ENCODE data around the gene RAB33B. TPM values are rescaled to one million over a fixed set of nuclear protein-coding genes. Genes with fewer than 3 reads are reported as not detected.

RAB33B gene
- polyA plus RNA-seq, 5 donors = 9.6 to 14.1 (median 10.4) TPM

GRCh38 chr4:139501927-139502899 lies 48.3 kb downstream of the RAB33B start:
- no peak for DNase-seq

- no peak for DNase-seq
Observed at GRCh38 chr4:139503622-139504166, 49.8 kb downstream of the RAB33B start.

- DNase-seq = no peak
Observed at GRCh38 chr4:139506774-139507173, 52.9 kb downstream of the RAB33B start.

- DNase-seq = no peak
Observed at GRCh38 chr4:139508581-139509237, 54.8 kb downstream of the RAB33B start.

GRCh38 chr4:139509727-139510410 lies 55.9 kb downstream of the RAB33B start:
- DNase-seq = no peak

GRCh38 chr4:139511320-139511719 lies 57.4 kb downstream of the RAB33B start:
- DNase-seq = no peak

- DNase-seq = no peak
Observed at GRCh38 chr4:139514382-139515059, 60.6 kb downstream of the RAB33B start.

GRCh38 chr4:139515531-139515958 lies 61.6 kb downstream of the RAB33B start:
- no peak for DNase-seq

GRCh38 chr4:139521754-139522401 lies 68.0 kb downstream of the RAB33B start:
- no peak for DNase-seq

- no peak for DNase-seq
Observed at GRCh38 chr4:139522457-139522856, 68.5 kb downstream of the RAB33B start.

- no peak for DNase-seq
Observed at GRCh38 chr4:139523076-139523475, 69.2 kb downstream of the RAB33B start.

- DNase-seq = no peak
Observed at GRCh38 chr4:139524062-139524631, 70.2 kb downstream of the RAB33B start.

GRCh38 chr4:139525414-139525813 lies 71.5 kb downstream of the RAB33B start:
- no peak for DNase-seq

Other genes with a start within 250 kb of the RAB33B start
- under 1 TPM; 0.19 to 0.77 (median 0.38) TPM for gene MGARP, start 173.9 kb upstream of the RAB33B start, polyA plus RNA-seq (ENCODE audit: insufficient read depth in 1 of 5, insufficient read length in 5 of 5, low replicate concordance in 1 of 5)
- gene NAA15, start 152.6 kb upstream of the RAB33B start, polyA plus RNA-seq (ENCODE audit: insufficient read depth in 1 of 5, insufficient read length in 5 of 5, low replicate concordance in 1 of 5) = 10 to 100 TPM; 20.8 to 32.2 (median 31.7) TPM
- gene NDUFC1, start 151.6 kb upstream of the RAB33B start, polyA plus RNA-seq (ENCODE audit: insufficient read depth in 1 of 5, insufficient read length in 5 of 5, low replicate concordance in 1 of 5) = 10 to 100 TPM; 50.1 to 66.3 (median 55.7) TPM
- 10 to 100 TPM; 14.8 to 20.5 (median 18.5) TPM for gene SETD7, start 102.1 kb downstream of the RAB33B start, polyA plus RNA-seq (ENCODE audit: insufficient read depth in 1 of 5, insufficient read length in 5 of 5, low replicate concordance in 1 of 5)
- 10 to 100 TPM; 42.2 to 51.5 (median 47.3) TPM for gene MGST2, start 211.7 kb downstream of the RAB33B start, polyA plus RNA-seq (ENCODE audit: insufficient read depth in 1 of 5, insufficient read length in 5 of 5, low replicate concordance in 1 of 5)

Measured in right lung (tissue), 5 donors.